ENCODE data around the gene TMEM54. TPM values are rescaled to one million over a fixed set of nuclear protein-coding genes. Genes with fewer than 3 reads are reported as not detected.
A peak's percentile ranks its signal among the peaks of the same experiment; 100 is the strongest.

Gene TMEM54
- polyA plus RNA-seq, 1 experiment: 34.9 TPM

GRCh38 chr1:32904797-32905196, 3.6 kb upstream of the TMEM54 start:
- ChIA-PET POLR2A (no interaction called here), CTCF (interaction anchor here (1.8 kb wide), 1 partner anchor 13 kb away, joined by 13 read pairs; no protein-coding TSS in a partner anchor)
- H3K27me3 ChIP-seq (ENCODE audit: control insufficient read depth, insufficient read depth, low read length): no peaks in the 10 kb centered on the region; the same call in 1 of the 2 replicates
- no peak for DNase-seq (ENCODE audit: low read depth)
- no peak overlapping the region for H3K4me3 ChIP-seq (ENCODE audit: low read depth, low read length)
- TF ChIP-seq, protein P1, sequence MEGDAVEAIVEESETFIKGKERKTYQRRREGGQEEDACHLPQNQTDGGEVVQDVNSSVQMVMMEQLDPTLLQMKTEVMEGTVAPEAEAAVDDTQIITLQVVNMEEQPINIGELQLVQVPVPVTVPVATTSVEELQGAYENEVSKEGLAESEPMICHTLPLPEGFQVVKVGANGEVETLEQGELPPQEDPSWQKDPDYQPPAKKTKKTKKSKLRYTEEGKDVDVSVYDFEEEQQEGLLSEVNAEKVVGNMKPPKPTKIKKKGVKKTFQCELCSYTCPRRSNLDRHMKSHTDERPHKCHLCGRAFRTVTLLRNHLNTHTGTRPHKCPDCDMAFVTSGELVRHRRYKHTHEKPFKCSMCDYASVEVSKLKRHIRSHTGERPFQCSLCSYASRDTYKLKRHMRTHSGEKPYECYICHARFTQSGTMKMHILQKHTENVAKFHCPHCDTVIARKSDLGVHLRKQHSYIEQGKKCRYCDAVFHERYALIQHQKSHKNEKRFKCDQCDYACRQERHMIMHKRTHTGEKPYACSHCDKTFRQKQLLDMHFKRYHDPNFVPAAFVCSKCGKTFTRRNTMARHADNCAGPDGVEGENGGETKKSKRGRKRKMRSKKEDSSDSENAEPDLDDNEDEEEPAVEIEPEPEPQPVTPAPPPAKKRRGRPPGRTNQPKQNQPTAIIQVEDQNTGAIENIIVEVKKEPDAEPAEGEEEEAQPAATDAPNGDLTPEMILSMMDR (IDR thresholded peaks at IDR 0.05; ENCODE audit: insufficient read depth, low read depth, low read length): no peak
- H3K36me3 ChIP-seq (ENCODE audit: control insufficient read depth, insufficient read depth, low read length): no peaks in the 10 kb centered on the region

GRCh38 chr1:32903991-32904785, 3.0 kb upstream of the TMEM54 start:
- Histone ChIP-seq H3K27me3 (ENCODE audit: control insufficient read depth, insufficient read depth, low read length) (no peaks in the 10 kb centered on the region; the same call in 1 of the 2 replicates), H3K36me3 (ENCODE audit: control insufficient read depth, insufficient read depth, low read length) (no peaks in the 10 kb centered on the region), H3K4me3 (ENCODE audit: low read depth, low read length) (no peak overlapping the region)
- POLR2A ChIA-PET: no interaction called here
- CTCF ChIA-PET: interaction anchor here (0.8 to 1.8 kb wide), 2 partner anchors 12 to 13 kb away, joined by 3 to 13 read pairs; no protein-coding TSS in a partner anchor
- TF ChIP-seq, protein P1 (IDR thresholded peaks at IDR 0.05; ENCODE audit: insufficient read depth, low read depth, low read length): no peak
- DNase-seq (ENCODE audit: low read depth): no peak

DNA sequence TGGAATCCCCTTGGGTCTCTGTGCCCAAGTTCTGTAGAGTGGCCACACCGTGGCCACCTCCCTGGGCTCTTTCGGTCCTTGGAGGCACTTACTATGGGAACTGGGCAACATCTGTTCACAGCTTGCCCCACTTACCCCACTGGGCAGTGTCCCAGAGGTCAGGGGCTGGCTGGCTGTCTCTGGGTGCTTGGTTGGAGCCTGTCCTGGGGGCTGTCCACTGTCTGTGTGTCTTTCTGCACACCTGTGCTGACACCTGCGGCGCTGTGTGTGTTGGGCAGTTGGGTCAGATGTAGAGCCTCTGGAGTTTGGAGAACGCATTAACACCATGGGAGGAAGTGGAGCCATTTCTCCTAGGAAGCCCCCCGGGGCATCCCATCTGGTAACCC, 1.3 kb upstream of the TMEM54 start:
- no peak for DNase-seq (ENCODE audit: low read depth)
- ChIA-PET CTCF (no interaction called here), POLR2A (no interaction called here)
- Histone ChIP-seq H3K36me3 (ENCODE audit: control insufficient read depth, insufficient read depth, low read length) (no peaks in the 10 kb centered on the region), H3K4me3 (ENCODE audit: low read depth, low read length) (no peak overlapping the region), H3K27me3 (ENCODE audit: control insufficient read depth, insufficient read depth, low read length) (no peaks in the 10 kb centered on the region; the same call in 1 of the 2 replicates)
- TF ChIP-seq, protein P1 (IDR thresholded peaks at IDR 0.05; ENCODE audit: insufficient read depth, low read depth, low read length): no peak

- TF ChIP-seq, protein P1 (IDR thresholded peaks at IDR 0.05; ENCODE audit: insufficient read depth, low read depth, low read length): no peak
- DNase-seq (ENCODE audit: low read depth): no peak
- ChIA-PET POLR2A (no interaction called here), CTCF (no interaction called here)
- Histone ChIP-seq H3K27me3 (ENCODE audit: control insufficient read depth, insufficient read depth, low read length) (no peaks in the 10 kb centered on the region; the same call in 1 of the 2 replicates), H3K36me3 (ENCODE audit: control insufficient read depth, insufficient read depth, low read length) (no peaks in the 10 kb centered on the region), H3K4me3 (ENCODE audit: low read depth, low read length) (peak overlapping the region; percentile 62)
Measured at GRCh38 chr1:32901823-32902534, 790 bp upstream of the TMEM54 start.

- H3K36me3 ChIP-seq (ENCODE audit: control insufficient read depth, insufficient read depth, low read length): no peaks in the 10 kb centered on the region; the same call in 1 of the 2 replicates
- TF ChIP-seq, protein P1 (IDR thresholded peaks at IDR 0.05; ENCODE audit: insufficient read depth, low read depth, low read length): no peak
- CTCF ChIA-PET: interaction anchor here (2.1 kb wide), 1 partner anchor 9 kb away, joined by 6 read pairs; no protein-coding TSS in a partner anchor
- no peaks in the 10 kb centered on the region; the same call in 1 of the 2 replicates for H3K27me3 ChIP-seq (ENCODE audit: control insufficient read depth, insufficient read depth, low read length)
- POLR2A ChIA-PET: no interaction called here
- no peak for DNase-seq (ENCODE audit: low read depth)
- H3K4me3 ChIP-seq (ENCODE audit: low read depth, low read length): peak overlapping the region; percentile 62
Measured at GRCh38 chr1:32900371-32900955, 726 bp downstream of the TMEM54 start.

All from BJ (cell line).